Kidney epithelial cell (primary cell): ENCODE measurements around the gene SLC35F3. TPM values are rescaled to one million over a fixed set of nuclear protein-coding genes. Genes with fewer than 3 reads are reported as not detected.

Experiments used
- DNase-seq: peaks from one replicate; pipeline ENCODE4 v3.0.0-alpha.2; 2010; ENCODE audit warnings: low read depth
- H3K27me3 ChIP-seq: 2 replicates; pipeline ENCODE4 v1.6.0; 2011; ENCODE audit warnings: low read length; ENCODE audit not compliant: control insufficient read depth, insufficient read depth
- H3K36me3 ChIP-seq: 2 replicates; pipeline ENCODE4 v1.5.1; 2011; ENCODE audit warnings: low read length; ENCODE audit not compliant: control insufficient read depth, insufficient read depth
- H3K4me3 ChIP-seq: 2 replicates; pipeline ENCODE4 v1.5.1; 2011; ENCODE audit warnings: low read depth, mild to moderate bottlenecking, control low read depth, low read length
- total RNA-seq: library from RNA; depleted of rRNA; stranded (reverse); fragments of >200 nt; gene quantifications from 2 replicates; pipeline ENCODE4 v1.2.3, GENCODE V29; 2015
- TF ChIP-seq, protein P1 (sequence below): IDR thresholded peaks from 2 replicates; pipeline ENCODE4 v1.5.1; 2011; ENCODE audit warnings: mild to moderate bottlenecking, moderate library complexity, low read length, control low read depth, inconsistent platforms; ENCODE audit not compliant: insufficient read depth, poor library complexity, severe bottlenecking

Gene SLC35F3
- total RNA-seq, 1 donor from 2014 or later, result 1.1 TPM

DNA sequence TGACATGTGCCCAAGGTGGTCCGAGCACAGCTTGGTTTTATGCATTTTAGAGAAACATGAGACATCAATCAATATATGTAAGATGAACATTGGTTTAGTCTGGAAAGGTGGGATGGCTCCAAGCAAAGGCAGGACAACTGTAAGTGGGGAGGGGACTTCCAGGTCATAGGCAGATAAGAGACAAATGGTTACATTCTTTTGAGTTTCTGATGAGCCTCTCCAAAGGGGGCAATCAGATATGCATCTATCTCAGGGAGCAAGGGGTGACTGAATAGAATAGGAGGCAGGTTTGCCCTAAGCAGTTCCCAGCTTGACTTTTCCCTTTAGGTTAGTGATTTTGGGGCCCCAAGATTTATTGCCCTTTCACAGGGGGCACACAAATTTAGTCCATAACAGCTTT lies 374.5 kb downstream of the SLC35F3 start:
- no peak for DNase-seq
- Histone ChIP-seq H3K4me3 (no peak overlapping the region), H3K36me3 (no peaks in the 10 kb centered on the region), H3K27me3 (no peaks in the 10 kb centered on the region)
- TF ChIP-seq, protein P1, sequence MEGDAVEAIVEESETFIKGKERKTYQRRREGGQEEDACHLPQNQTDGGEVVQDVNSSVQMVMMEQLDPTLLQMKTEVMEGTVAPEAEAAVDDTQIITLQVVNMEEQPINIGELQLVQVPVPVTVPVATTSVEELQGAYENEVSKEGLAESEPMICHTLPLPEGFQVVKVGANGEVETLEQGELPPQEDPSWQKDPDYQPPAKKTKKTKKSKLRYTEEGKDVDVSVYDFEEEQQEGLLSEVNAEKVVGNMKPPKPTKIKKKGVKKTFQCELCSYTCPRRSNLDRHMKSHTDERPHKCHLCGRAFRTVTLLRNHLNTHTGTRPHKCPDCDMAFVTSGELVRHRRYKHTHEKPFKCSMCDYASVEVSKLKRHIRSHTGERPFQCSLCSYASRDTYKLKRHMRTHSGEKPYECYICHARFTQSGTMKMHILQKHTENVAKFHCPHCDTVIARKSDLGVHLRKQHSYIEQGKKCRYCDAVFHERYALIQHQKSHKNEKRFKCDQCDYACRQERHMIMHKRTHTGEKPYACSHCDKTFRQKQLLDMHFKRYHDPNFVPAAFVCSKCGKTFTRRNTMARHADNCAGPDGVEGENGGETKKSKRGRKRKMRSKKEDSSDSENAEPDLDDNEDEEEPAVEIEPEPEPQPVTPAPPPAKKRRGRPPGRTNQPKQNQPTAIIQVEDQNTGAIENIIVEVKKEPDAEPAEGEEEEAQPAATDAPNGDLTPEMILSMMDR, result no peak

DNA sequence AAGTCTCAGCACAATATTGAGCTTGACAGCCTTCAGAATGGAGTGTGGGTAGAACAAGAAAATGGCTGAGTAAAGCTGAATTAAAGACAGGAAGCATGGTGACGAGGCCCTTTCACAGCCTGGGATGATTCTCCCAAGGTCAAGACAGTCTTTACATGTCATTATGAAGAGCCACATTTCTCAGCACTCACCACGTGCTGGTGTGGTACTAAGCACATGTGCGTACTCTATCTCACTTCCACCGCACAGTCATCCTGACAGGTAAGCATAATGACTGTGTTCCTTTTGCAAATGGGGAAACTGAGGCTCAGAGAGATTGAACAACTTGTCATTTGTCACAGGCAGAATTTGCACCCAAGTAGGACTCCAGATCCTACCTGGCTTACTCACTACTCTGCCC lies 376.0 kb downstream of the SLC35F3 start:
- H3K36me3 ChIP-seq, result no peaks in the 10 kb centered on the region
- no peak overlapping the region for H3K4me3 ChIP-seq
- TF ChIP-seq, protein P1, result no peak

DNA sequence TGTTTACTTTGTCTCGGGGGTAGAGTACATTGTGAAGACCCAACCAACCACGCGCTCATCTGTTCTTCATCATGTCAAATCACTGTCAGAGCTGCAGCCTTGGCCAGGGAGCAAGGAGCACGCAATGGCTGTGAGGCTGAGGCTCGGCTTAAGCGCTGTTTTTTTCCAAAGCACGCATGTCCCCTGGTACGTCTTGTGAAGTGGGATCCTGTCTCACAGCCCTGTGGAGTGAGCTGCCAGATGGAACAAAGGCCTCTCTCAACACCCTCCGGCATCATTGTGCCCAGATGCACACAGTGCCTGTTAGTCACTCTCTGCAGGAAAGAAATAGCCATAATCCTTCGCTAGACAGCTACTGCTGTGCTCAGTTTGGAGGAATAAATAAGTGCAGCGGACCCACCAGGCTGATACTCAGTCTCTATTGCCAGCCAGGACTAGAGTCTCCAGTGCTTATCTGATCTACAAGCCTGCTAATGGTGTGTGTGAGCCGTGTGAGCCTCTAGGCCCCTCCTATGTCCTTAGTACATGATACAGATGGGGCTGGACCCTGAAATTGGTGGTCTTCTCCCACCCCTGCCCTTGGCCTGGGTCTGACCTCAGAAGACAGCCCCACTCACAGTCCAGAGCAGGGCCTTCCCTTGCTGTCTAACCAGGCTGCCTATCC lies 377.5 kb downstream of the SLC35F3 start:
- DNase-seq, result no peak
- H3K36me3 ChIP-seq, result no peaks in the 10 kb centered on the region
- H3K4me3 ChIP-seq, result no peak overlapping the region
- TF ChIP-seq, protein P1, result no peak
- H3K27me3 ChIP-seq, result no peaks in the 10 kb centered on the region

More for the DNA sequence above, 376.0 kb downstream of the SLC35F3 start:
- H3K27me3 ChIP-seq, result no peaks in the 10 kb centered on the region
- no peak for DNase-seq

DNA sequence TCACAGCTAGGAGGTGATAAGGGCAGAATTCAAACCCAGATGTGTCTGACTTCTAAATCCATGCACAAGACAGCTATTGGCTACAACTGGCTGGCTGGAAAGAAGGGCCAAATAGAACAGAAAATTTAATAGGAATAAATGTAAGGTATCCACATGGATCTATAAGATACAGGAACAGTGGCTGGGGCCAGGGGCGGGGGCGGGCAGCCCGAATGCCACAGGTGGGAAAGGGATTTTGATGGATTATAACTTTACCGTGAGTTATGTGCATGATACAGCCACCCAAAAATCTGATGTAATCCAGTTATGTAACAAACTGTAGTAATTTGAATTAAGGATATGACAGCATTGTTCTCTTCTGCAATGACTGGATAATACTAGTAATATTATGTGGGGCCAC lies 381.7 kb downstream of the SLC35F3 start:
- Histone ChIP-seq H3K4me3 (no peak overlapping the region), H3K27me3 (no peaks in the 10 kb centered on the region), H3K36me3 (no peaks in the 10 kb centered on the region)
- TF ChIP-seq, protein P1, result no peak
- DNase-seq, result no peak

DNA sequence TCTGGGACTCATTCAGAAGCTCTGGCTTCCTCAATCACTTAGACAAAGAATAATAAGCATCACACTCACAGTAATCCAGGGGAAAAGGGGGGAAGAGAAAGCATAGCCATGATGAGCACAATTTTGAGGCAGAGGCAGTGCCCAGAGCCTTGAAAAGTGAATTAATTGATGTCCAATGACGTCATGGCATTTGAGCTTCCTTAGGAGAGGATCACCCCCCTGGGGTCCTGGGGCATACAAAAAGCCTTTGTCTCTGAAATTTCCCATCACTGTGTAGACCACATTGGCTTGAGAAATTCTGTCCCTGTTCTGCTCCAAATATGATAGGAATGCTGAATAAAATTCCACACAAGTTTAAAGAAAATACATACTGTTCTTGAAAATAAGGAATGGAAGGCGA lies 384.5 kb downstream of the SLC35F3 start:
- DNase-seq, result no peak
- TF ChIP-seq, protein P1, result no peak
- H3K4me3 ChIP-seq, result no peak overlapping the region
- no peaks in the 10 kb centered on the region for H3K27me3 ChIP-seq
- no peaks in the 10 kb centered on the region for H3K36me3 ChIP-seq

DNA sequence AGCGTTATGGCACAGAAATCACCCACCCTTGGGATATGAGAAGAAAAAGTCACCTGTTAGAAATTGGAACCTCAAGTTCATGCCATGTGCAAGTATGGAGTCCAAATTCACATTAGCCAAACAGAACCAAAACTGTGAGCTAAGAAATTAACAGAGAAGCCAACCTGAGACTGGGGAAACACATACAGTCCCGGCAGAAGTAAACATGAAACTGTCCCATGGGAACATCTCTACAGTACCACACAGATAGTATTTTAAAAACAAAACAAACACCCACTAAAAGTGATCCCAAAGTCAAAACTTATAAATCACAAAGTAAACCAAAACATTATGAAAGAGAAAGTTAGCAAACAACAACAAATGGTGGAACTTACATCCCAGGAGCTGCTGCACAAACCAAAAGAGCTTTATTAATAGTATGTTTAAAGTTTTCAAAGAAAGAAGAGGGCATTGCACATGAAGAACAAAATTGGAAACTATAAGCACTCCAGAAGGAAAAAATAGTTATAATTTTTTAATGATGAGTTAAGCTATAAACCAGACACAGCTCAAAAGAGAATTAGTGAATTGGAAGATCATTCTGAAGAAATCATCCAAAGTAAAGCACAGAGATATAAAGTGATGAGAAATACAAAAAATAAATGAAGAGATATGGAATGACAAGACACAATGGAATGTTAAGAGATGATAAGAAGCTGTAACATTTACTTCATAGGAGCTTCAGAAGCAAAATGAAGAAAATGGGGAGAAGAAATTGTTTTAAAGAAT lies 385.2 kb downstream of the SLC35F3 start:
- Histone ChIP-seq H3K36me3 (no peaks in the 10 kb centered on the region), H3K4me3 (no peak overlapping the region), H3K27me3 (no peaks in the 10 kb centered on the region)
- TF ChIP-seq, protein P1, result no peak
- no peak for DNase-seq
